Esophagus (tissue), 2 donors: Measurements from ENCODE around the gene PROX1. TPM values are rescaled to one million over a fixed set of nuclear protein-coding genes. Genes with fewer than 3 reads are reported as not detected.

Source experiments
- H3K27ac ChIP-seq, 2 donors: one replicate each; pipeline ENCODE4 v1.5.1; 2013; ENCODE audit warnings: low read depth in 2 of 2, mild to moderate bottlenecking in 2 of 2, inconsistent platforms in 1 of 2, low read length in 1 of 2, moderate library complexity in 1 of 2
- H3K27me3 ChIP-seq, 2 donors: one replicate each; pipeline ENCODE4 v1.6.1; 2013; ENCODE audit warnings: low read length in 2 of 2, control low read depth in 1 of 2, mild to moderate bottlenecking in 1 of 2; ENCODE audit not compliant: insufficient read depth in 2 of 2, control insufficient read depth in 1 of 2
- H3K36me3 ChIP-seq, 2 donors: one replicate each; pipeline ENCODE4 v1.6.1; 2013; ENCODE audit warnings: low read length in 1 of 2; ENCODE audit not compliant: control insufficient read depth in 2 of 2, insufficient read depth in 2 of 2
- H3K4me1 ChIP-seq, 2 donors: one replicate each; pipeline ENCODE4 v1.6.1; 2013; ENCODE audit warnings: low read length in 1 of 2; ENCODE audit not compliant: control insufficient read depth in 2 of 2, insufficient read depth in 2 of 2
- H3K4me3 ChIP-seq, 2 donors: one replicate each; pipeline ENCODE4 v1.5.1; 2013; ENCODE audit warnings: low read length in 2 of 2, mild to moderate bottlenecking in 2 of 2, low read depth in 1 of 2, moderate library complexity in 1 of 2
- H3K9me3 ChIP-seq, 2 donors: one replicate each; pipeline ENCODE4 v1.6.1; 2013; ENCODE audit warnings: mild to moderate bottlenecking in 2 of 2, low read depth in 1 of 2, low read length in 1 of 2, moderate library complexity in 1 of 2; ENCODE audit not compliant: control insufficient read depth in 2 of 2, insufficient read depth in 1 of 2
- WGBS, 2 donors: extraction: QIAGEN DNeasy Blood & Tissue Kit; methylation state at CpG; one replicate each; pipeline ENCODE4 v1.1.7; 2013; 5-methylcytosine and 5-hydroxymethylcytosine counted together
- polyA plus RNA-seq, 2 donors: library from polyadenylated mRNA; stranded (reverse); fragments of 200-250 nt; gene quantifications; one replicate each; pipeline ENCODE4 v1.2.3, GENCODE V29; 2013
- donor health status: healthy with polysubstance abuse.
- donor health status: Bipolar disorder and iron deficiency.

Gene PROX1
- polyA plus RNA-seq, 2 donors: 0.18 to 0.26 TPM

DNA sequence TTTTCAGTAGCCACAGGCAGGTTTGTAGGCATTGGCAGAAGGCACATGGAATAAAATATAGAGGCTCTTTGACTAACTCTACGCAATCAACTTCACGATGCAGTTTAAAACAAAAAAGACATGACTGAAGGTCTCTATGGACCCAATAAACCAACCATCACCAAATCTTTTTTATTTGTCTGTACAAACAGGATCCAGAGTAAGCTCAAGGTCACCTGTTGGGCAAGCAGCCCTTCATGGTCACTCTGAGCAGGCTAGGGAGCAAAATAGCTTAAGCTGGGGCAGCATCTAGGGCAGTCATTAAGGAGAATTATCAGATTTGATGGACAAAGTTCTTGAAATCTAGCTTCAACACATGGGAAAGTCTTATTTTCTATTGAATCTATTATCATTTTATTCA lies 26.8 kb upstream of the PROX1 start:
- WGBS, 2 donors: 93% methylated on average over 2 of the region's 2 CpGs
- no peak overlapping the region for H3K27ac ChIP-seq

DNA sequence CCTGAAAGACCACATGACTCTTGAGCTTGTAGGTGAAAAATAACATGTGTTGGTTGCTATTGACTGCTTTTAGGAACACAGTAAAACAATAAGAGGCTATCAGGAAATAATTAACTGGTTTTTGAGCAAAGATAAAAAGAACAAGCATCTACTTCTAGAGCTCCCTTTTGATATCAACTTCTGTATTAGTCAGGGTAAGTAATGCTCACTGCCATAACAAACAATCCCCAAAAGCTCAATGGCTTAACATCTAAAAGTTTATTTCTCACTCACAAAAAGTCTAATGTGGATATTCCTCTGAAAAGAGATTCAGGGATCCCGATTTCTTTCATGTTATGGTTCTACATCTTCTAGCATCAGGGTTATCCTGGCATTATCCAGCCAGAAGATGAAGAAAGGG lies 25.3 kb upstream of the PROX1 start:
- WGBS, 2 donors: 84 to 90% methylated on average over 1 of the region's 1 CpG

More for the DNA sequence above, 26.8 kb upstream of the PROX1 start:
- no peaks in the 10 kb centered on the region for H3K27me3 ChIP-seq
- no peaks in the 10 kb centered on the region for H3K36me3 ChIP-seq
- no peaks in the 10 kb centered on the region for H3K9me3 ChIP-seq
- no peaks in the 10 kb centered on the region for H3K4me1 ChIP-seq
- no peak overlapping the region for H3K4me3 ChIP-seq

DNA sequence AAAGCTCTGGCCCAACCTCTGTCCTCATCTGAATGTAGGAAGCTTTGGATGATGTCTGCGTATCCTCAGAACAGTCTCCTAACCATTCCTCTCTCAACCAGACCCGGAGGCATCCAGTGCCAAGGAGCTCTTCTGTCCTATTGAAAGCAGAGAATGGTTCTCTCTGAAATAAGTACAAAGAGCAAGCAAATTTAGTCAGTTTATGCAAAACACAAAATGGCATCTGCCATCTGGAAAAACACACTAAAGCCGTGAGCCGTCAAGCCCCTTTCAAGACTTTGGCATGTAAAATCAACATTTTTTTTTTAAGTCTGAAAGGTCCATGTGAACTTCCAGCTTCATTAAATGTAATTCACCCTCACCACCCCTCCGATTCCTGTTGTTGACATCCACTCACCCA lies 21.7 kb upstream of the PROX1 start:
- H3K4me1 ChIP-seq: no peaks in the 10 kb centered on the region
- WGBS, 2 donors: 88 to 89% methylated on average over 5 of the region's 5 CpGs
- H3K36me3 ChIP-seq: no peaks in the 10 kb centered on the region
- H3K4me3 ChIP-seq: no peak overlapping the region
- H3K27ac ChIP-seq: no peak overlapping the region
- no peaks in the 10 kb centered on the region for H3K9me3 ChIP-seq
- H3K27me3 ChIP-seq: no peaks in the 10 kb centered on the region

More for the DNA sequence above, 25.3 kb upstream of the PROX1 start:
- no peaks in the 10 kb centered on the region for H3K9me3 ChIP-seq
- H3K36me3 ChIP-seq: no peaks in the 10 kb centered on the region
- H3K27ac ChIP-seq: no peak overlapping the region
- no peaks in the 10 kb centered on the region for H3K27me3 ChIP-seq
- H3K4me3 ChIP-seq: no peak overlapping the region
- no peaks in the 10 kb centered on the region for H3K4me1 ChIP-seq

DNA sequence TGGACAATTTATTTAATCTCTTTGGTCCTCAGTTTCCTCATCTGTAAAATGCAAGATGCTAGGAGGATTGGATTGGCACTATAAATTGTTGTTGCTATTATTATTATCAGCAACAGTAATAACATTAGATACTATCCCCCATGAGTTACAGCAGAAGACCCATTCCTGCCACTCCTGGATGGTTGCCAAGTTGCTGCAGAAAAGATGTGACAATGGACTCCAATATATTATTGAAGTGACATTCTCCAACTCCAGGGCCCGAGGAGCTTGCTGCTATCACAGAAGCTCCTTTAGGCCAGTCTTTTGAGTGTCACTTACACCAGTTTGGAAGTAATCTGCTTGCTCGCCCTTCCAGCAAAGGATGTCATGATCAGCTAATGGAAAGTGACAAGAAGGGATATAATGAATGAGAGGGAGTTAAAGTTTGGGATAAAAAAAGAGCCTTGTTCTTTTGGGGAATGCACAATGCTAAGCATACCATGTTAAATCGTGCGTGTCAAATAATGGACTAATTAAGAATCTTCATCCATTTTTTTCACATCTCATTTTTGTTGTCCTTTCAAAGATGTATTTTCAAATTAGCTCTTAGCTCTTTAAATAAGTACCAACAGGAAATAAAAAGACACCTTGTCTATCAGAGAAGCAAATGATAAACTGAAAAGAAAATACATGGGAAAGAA lies 19.5 kb upstream of the PROX1 start:
- no peak overlapping the region for H3K27ac ChIP-seq
- 76 to 83% methylated on average over 4 of the region's 4 CpGs for WGBS, 2 donors

DNA sequence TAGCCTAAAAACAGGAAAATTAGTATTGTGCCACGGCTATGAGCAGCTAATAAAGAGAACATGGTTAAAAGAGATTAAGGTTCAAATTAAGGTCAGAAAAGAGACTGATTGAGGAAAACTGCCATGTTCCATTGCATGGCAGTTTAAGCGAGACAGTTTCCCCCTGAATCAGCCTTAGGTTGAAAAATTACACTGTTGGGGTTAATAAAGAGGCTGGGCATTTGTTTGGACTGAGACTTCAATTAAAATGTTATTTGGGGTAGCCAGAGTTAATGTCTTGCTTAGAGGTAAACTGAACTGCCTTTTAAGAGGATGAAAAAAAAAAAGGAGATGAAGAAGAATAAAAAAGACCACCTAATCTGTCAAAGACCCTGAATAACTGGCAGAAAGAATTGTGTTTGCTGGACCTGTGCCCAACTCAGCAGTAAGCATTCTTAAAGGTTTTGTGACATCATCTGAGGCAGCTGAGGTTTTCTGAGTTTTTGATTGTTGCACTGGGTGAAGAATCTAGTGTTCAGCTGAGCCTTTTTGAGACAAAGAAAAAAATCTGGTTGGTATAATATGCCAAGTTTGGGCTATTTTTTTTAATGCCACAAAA lies 17.7 kb upstream of the PROX1 start:
- Histone ChIP-seq H3K4me3 (no peak overlapping the region), H3K4me1 (no peaks in the 10 kb centered on the region), H3K9me3 (no peaks in the 10 kb centered on the region), H3K27me3 (no peaks in the 10 kb centered on the region), H3K36me3 (no peaks in the 10 kb centered on the region), H3K27ac (no peak overlapping the region)
- WGBS, 2 donors: 59 to 62% methylated on average over 2 of the region's 2 CpGs

More for the DNA sequence above, 19.5 kb upstream of the PROX1 start:
- no peaks in the 10 kb centered on the region for H3K36me3 ChIP-seq
- H3K27me3 ChIP-seq: no peaks in the 10 kb centered on the region
- H3K4me3 ChIP-seq: no peak overlapping the region
- no peaks in the 10 kb centered on the region for H3K4me1 ChIP-seq
- H3K9me3 ChIP-seq: no peaks in the 10 kb centered on the region

DNA sequence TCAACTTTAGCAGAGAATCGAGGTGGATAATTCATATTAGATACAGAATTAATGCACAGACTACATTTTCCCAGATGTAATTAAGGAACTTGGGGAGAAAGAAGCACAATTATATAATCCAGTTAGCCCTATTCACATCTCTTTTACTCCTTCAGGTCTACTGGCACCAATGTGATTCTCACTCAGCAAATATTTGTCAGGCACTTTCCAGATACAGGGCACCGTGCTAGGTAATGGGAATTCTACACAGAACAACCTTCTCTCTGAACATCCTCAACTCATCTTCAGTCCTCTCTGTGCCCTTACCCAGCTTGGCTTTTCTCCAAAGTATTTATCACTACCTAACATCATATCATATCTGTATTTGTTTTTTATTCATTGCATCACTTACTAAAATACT lies 15.6 kb upstream of the PROX1 start:
- Histone ChIP-seq H3K4me3 (no peak overlapping the region), H3K27ac (no peak overlapping the region), H3K4me1 (no peaks in the 10 kb centered on the region), H3K9me3 (no peaks in the 10 kb centered on the region), H3K36me3 (no peaks in the 10 kb centered on the region), H3K27me3 (no peaks in the 10 kb centered on the region)
- 63 to 72% methylated on average over 2 of the region's 2 CpGs for WGBS, 2 donors

DNA sequence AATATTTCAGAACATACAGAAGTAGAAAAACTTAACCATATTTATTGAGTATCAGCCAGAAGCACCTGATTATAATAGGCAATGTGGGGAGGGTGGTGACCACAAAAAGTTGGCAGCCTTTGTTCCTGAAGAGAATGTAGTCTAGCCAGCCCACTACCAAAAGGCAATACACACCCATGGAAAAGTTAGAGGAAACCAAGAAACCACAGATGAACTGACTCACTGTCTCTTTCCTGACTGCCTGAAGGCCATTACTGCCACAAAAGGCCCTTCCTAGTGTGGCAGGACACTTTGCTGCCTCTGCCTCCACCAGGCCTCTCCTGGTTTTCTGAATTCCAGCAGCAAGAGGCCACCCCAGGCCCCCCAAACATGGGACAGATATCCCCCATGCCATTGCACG lies 14.6 kb upstream of the PROX1 start:
- WGBS, 2 donors: 86 to 100% methylated on average over 1 of the region's 1 CpG
- H3K4me3 ChIP-seq: no peak overlapping the region
- H3K27me3 ChIP-seq: no peaks in the 10 kb centered on the region

DNA sequence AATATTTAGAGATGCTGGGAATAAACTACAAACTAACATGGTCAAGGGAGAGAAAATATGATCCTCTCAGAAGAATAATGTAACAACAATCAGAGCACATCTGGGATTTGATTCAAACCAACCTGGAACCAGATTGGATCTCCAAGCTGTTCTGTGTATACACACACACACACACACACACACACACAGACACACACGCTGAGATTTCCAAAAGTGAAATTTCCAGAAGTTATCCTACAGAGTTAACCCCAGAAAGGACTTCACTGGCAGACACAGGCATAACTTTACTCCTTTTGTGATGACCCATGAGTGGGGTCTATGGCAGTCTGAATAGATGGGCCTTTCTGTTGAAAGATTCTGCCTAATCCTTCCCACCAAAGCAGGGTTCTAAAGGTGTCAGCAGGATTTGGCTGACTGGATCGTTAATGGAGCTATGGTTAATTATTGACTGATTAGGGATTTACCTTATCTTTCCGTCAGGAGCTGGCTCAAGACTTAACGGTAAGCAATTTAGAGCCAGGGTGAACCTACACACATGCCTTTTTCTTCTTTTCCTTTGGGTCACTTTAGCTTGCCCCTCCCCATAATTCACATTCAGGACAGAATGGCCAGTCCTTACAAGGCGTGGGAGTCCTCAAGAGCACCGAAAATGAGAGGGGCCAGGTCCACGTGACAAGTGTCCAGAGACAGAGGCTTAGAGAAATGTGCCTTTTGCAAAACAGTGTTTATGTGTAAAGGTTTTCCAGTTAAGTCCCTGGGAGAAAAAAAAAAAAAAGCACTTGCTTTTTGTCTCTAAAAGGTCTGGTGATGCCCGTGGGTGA lies 10.9 kb upstream of the PROX1 start:
- WGBS, 2 donors: 37 to 53% methylated on average over 8 of the region's 8 CpGs
- no peaks in the 10 kb centered on the region for H3K4me1 ChIP-seq
- H3K36me3 ChIP-seq: no peaks in the 10 kb centered on the region
- H3K27ac ChIP-seq: no peak overlapping the region
- H3K9me3 ChIP-seq: peaks cover 0 to 3% of the 10 kb centered on the region in 2 donors
- H3K4me3 ChIP-seq: no peak overlapping the region
- H3K27me3 ChIP-seq: peaks cover 0 to 2% of the 10 kb centered on the region in 2 donors

More for the DNA sequence above, 14.6 kb upstream of the PROX1 start:
- H3K36me3 ChIP-seq: no peaks in the 10 kb centered on the region
- no peaks in the 10 kb centered on the region for H3K4me1 ChIP-seq
- no peak overlapping the region for H3K27ac ChIP-seq
- no peaks in the 10 kb centered on the region for H3K9me3 ChIP-seq

DNA sequence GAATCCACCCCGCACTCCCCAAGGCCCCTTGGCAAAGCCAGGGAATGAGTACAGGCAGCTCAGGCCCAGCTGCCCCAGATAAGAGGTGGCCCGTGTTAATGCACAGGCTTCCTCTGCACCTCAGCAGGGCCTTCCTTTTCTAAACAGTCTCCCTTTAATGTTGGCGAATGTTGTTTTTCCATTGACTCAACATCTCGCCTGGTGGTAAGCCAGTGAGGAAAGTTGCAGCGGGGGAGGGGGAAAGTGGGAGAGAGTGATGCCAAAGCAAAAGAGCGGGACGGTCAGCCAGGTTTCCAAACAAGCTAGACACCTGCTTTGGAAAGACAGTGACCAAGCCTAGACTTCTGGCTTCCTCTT lies 10.3 kb upstream of the PROX1 start:
- H3K4me3 ChIP-seq: no peak overlapping the region
- H3K36me3 ChIP-seq: no peaks in the 10 kb centered on the region
- 41 to 58% methylated on average over 7 of the region's 7 CpGs for WGBS, 2 donors
- H3K27ac ChIP-seq: no peak overlapping the region
- peaks cover 2 to 3% of the 10 kb centered on the region in 2 donors for H3K27me3 ChIP-seq
- no peaks in the 10 kb centered on the region for H3K4me1 ChIP-seq
- H3K9me3 ChIP-seq: peaks cover 0 to 3% of the 10 kb centered on the region in 2 donors
